ENCODE results near the gene CUEDC1. TPM values are rescaled to one million over a fixed set of nuclear protein-coding genes. Genes with fewer than 3 reads are reported as not detected.

CUEDC1 gene
- total and polyA plus RNA-seq, 8 donors = 16.5 to 30.4 (median 21.7) TPM

GRCh38 chr17:57889892-57890856 is 65.0 kb downstream of the CUEDC1 start:
- intact Hi-C loops (cut with DNase I) = loop anchor here in 1 of 3 donors (10.0 kb wide), 1 partner anchor 65 kb away; the partner anchor contains the start of gene CUEDC1
- FAIRE-seq = no peak
- H3K4me3 ChIP-seq = no peak overlapping the region
- no peaks in the 10 kb centered on the region for H3K9me3 ChIP-seq
- H3K27ac ChIP-seq = peak overlapping the region; percentile 77 to 96 (median 95)
- peak; percentile 91 to 98 (median 96) for DNase-seq
- 26 to 32% methylated on average over 11 of the region's 11 CpGs for WGBS, 2 donors
- no peaks in the 10 kb centered on the region for H3K36me3 ChIP-seq
- H3K4me1 ChIP-seq = peaks cover 57 to 59% (median 58%) of the 10 kb centered on the region in 3 donors
- ATAC-seq = peak; percentile 65 to 77 (median 70)
- H3K27me3 ChIP-seq = no peaks in the 10 kb centered on the region
- TF ChIP-seq, protein P1, sequence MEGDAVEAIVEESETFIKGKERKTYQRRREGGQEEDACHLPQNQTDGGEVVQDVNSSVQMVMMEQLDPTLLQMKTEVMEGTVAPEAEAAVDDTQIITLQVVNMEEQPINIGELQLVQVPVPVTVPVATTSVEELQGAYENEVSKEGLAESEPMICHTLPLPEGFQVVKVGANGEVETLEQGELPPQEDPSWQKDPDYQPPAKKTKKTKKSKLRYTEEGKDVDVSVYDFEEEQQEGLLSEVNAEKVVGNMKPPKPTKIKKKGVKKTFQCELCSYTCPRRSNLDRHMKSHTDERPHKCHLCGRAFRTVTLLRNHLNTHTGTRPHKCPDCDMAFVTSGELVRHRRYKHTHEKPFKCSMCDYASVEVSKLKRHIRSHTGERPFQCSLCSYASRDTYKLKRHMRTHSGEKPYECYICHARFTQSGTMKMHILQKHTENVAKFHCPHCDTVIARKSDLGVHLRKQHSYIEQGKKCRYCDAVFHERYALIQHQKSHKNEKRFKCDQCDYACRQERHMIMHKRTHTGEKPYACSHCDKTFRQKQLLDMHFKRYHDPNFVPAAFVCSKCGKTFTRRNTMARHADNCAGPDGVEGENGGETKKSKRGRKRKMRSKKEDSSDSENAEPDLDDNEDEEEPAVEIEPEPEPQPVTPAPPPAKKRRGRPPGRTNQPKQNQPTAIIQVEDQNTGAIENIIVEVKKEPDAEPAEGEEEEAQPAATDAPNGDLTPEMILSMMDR (IDR thresholded peaks at IDR 0.05) = no peak

DNA sequence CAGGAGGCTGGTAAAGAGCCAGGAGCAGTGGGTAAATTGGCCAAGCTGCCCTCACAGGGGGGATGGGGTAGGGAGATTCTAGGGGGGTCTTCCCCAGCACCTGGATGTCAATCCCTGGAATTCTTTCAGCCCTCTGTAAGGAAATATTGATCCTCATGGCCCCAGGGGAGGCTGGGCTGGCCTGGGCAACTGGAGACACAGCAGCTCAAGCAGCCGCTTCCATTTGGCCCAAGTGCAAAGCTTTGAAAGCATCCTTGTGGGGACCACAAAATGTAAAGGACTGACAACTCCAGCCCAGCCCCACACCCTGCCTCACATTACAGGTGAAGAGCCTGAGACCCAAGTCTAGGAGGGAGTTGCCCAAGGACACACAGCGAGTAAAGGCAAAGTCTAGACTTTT is 66.0 kb downstream of the CUEDC1 start:
- 85 to 88% methylated on average over 2 of the region's 2 CpGs for WGBS, 2 donors
- intact Hi-C loops (cut with DNase I) = no loop called here
- ATAC-seq = no peak
- no peaks in the 10 kb centered on the region for H3K36me3 ChIP-seq
- no peak for DNase-seq
- no peak for FAIRE-seq
- H3K4me1 ChIP-seq = peaks cover 49% of the 10 kb centered on the region in 3 donors
- H3K4me3 ChIP-seq = no peak overlapping the region
- no peaks in the 10 kb centered on the region for H3K9me3 ChIP-seq
- H3K27me3 ChIP-seq = no peaks in the 10 kb centered on the region
- TF ChIP-seq, protein P1 (IDR thresholded peaks at IDR 0.05) = no peak
- H3K27ac ChIP-seq = peak overlapping the region; percentile 77 to 96 (median 95)

DNA sequence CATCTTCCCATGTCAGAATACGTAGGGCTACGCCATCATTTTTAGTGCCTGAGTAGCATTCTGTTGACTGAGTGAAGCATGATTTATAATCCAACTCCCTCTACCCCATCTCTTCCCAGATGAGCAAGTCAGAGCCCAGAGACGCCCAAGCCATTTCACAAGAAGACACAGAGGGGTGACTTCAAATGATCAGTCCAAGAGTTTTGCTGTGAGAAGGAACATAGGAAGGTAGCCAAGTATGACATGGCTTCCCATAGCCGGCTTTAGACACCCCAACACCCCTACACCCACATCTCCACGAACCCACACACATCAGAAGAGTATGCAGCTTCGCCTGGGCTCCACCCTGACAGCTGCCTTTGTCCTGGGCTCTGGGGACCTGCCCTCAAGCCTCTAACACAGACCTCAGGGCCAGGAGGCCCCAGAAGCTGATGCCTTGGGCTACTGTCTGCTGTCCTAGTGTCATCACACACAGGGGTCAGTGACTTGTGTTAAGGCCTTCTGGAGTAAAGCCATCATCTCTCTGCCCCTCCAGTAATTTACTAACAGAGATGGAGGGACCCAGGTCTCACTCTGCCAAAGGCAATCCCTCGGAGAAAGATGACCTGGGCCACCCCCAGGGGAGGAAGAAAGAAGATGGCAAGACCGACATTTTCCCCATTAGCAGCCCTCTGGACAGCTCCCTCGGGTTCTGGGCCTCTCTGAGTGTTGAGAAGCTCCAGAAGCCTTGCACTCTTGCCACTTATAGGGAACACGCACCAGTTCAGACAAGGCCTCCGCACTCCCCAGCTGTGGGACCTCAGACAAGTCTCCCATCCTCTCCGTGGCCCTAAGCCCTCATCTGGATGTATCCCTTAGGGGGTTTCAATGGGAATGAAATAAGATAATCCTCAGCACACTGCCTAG is 66.6 kb downstream of the CUEDC1 start:
- DNase-seq (no peak), ATAC-seq (no peak), FAIRE-seq (no peak)
- no peaks in the 10 kb centered on the region for H3K27me3 ChIP-seq
- WGBS, 2 donors = 84 to 90% methylated on average over 12 of the region's 12 CpGs
- H3K4me3 ChIP-seq = no peak overlapping the region
- peak overlapping the region in 2 of 4 donors; percentile 95 to 96 for H3K27ac ChIP-seq
- H3K4me1 ChIP-seq = peaks cover 42% of the 10 kb centered on the region in 3 donors
- intact Hi-C loops (cut with DNase I) = no loop called here
- TF ChIP-seq, protein P1 (IDR thresholded peaks at IDR 0.05) = no peak
- no peaks in the 10 kb centered on the region for H3K9me3 ChIP-seq
- H3K36me3 ChIP-seq = no peaks in the 10 kb centered on the region

DNA sequence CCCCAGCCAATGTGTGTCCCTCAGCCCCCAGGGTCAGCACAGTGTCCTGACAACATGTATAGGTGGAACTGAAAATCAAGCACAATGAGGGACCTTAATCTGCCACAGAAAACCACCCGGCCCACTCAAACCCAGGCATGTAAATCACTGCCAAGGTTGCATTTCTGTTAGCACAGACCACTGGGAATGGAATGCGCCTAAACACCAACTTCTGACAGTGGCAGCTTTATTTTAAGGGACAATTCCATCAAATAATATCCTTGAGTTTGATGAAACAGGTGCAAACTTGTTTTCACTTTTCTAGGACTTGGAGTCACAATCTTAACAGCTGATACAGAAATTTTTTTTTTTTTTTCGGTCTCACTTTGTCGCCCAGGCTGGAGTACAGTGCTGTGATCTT is 68.1 kb downstream of the CUEDC1 start:
- intact Hi-C loops (cut with DNase I) = no loop called here

More for the DNA sequence above, 68.1 kb downstream of the CUEDC1 start:
- DNase-seq = no peak
- Histone ChIP-seq H3K4me1 (peaks cover 30 to 31% (median 30%) of the 10 kb centered on the region in 3 donors), H3K36me3 (no peaks in the 10 kb centered on the region), H3K27me3 (no peaks in the 10 kb centered on the region), H3K27ac (no peak overlapping the region), H3K4me3 (no peak overlapping the region), H3K9me3 (no peaks in the 10 kb centered on the region)
- ATAC-seq = no peak
- FAIRE-seq = no peak
- TF ChIP-seq, protein P1 (IDR thresholded peaks at IDR 0.05) = no peak
- 83 to 87% methylated on average over 4 of the region's 4 CpGs for WGBS, 2 donors
